Measurements from ENCODE around the gene KANSL1L.

GRCh38 chr2:210157526-210157925 is 13.7 kb downstream of the KANSL1L start:
- no peak for TF ChIP-seq CTCF (IDR thresholded peaks at IDR 0.05; ENCODE audit: insufficient read depth, low read length, poor library complexity, severe bottlenecking)
- TF ChIP-seq EZH2phosphoT487 (conservative IDR thresholded peaks at IDR 0.05; ENCODE audit: low read length): no peak
